ENCODE results near the gene LEFTY2. TPM values are rescaled to one million over a fixed set of nuclear protein-coding genes. Genes with fewer than 3 reads are reported as not detected.

LEFTY2 gene
- total and polyA plus RNA-seq, 10 of the 15 experiments (the other 5 are each of a cell fraction or from before 2014, with no cell fraction given), result not detected

DNA sequence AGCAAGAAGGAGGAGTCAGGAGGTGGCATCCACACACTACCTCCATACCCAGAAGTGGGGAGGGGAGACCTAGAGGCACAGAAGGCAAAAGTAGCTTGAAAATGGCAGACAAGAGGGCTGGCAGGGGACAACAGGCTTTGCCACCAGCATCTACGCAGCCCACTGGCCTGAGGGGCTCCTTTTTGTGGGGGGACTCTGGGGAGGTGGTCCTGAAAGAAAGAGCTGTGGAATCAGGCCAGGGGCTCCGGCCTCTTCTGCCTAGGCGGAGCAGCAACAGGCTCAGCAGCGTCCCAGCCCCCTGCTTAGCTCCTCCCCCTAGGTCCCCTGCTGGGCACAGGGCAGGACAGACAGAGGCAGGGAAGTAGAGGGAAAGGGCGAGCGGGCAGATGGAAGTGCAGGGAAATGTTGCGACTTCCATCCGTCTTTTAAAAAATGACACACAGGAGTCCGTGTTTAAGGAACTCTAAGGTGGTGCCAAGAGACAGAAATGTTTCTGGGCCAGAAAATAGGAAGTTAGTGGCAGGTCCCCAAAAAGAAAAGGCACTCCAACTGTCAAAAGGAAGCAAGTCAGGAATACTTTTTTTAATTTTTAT, 10.0 kb upstream of the LEFTY2 start (continued):
- TF ChIP-seq, protein P1, sequence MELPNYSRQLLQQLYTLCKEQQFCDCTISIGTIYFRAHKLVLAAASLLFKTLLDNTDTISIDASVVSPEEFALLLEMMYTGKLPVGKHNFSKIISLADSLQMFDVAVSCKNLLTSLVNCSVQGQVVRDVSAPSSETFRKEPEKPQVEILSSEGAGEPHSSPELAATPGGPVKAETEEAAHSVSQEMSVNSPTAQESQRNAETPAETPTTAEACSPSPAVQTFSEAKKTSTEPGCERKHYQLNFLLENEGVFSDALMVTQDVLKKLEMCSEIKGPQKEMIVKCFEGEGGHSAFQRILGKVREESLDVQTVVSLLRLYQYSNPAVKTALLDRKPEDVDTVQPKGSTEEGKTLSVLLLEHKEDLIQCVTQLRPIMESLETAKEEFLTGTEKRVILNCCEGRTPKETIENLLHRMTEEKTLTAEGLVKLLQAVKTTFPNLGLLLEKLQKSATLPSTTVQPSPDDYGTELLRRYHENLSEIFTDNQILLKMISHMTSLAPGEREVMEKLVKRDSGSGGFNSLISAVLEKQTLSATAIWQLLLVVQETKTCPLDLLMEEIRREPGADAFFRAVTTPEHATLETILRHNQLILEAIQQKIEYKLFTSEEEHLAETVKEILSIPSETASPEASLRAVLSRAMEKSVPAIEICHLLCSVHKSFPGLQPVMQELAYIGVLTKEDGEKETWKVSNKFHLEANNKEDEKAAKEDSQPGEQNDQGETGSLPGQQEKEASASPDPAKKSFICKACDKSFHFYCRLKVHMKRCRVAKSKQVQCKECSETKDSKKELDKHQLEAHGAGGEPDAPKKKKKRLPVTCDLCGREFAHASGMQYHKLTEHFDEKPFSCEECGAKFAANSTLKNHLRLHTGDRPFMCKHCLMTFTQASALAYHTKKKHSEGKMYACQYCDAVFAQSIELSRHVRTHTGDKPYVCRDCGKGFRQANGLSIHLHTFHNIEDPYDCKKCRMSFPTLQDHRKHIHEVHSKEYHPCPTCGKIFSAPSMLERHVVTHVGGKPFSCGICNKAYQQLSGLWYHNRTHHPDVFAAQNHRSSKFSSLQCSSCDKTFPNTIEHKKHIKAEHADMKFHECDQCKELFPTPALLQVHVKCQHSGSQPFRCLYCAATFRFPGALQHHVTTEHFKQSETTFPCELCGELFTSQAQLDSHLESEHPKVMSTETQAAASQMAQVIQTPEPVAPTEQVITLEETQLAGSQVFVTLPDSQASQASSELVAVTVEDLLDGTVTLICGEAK (IDR thresholded peaks at IDR 0.05; ENCODE audit: borderline replicate concordance), result no peak

GRCh38 chr1:225949041-225949440, 8.0 kb upstream of the LEFTY2 start:
- Histone ChIP-seq H3K4me3 (no peak overlapping the region), H3K4me1 (ENCODE audit: control insufficient read depth, insufficient read depth, low read length) (peaks cover 8% of the 10 kb centered on the region; the same call in 1 of the 2 replicates), H2AFZ (ENCODE audit: control insufficient read depth, low read depth, low read length) (no peak overlapping the region), H3K36me3 (ENCODE audit: control insufficient read depth in 2 of 2, insufficient read depth in 2 of 2, low read length in 1 of 2) (no peaks in the 10 kb centered on the region), H3K27me3 (replicated peaks in 1 of 2; ENCODE audit: control insufficient read depth in 2 of 2, insufficient read depth in 2 of 2, low read length in 1 of 2) (peaks cover 0 to 2% of the 10 kb centered on the region in 2 experiments; a peak in 2 of 4 replicates), H3K9me3 (replicated peaks; ENCODE audit: control insufficient read depth, insufficient read depth, low read length) (no peaks in the 10 kb centered on the region), H3K9ac (ENCODE audit: control insufficient read depth, insufficient read depth, low read length) (no peak overlapping the region), H4K20me1 (ENCODE audit: control insufficient read depth, insufficient read depth) (no peaks in the 10 kb centered on the region), H3K27ac (ENCODE audit: control insufficient read depth, insufficient read depth) (no peak overlapping the region), H3K79me2 (ENCODE audit: control insufficient read depth, insufficient read depth, low read length) (no peaks in the 10 kb centered on the region), H3K4me2 (ENCODE audit: control insufficient read depth, insufficient read depth) (no peak overlapping the region)
- no TSS peak for BruUV-seq (replicated peaks)
- intact Hi-C loops (cut with micrococcal nuclease; ENCODE audit: unreplicated experiment), result no loop called here
- DNase-seq (ENCODE audit: low read depth, low spot score) (no peak), FAIRE-seq (no peak), ATAC-seq (no peak)
- ChIA-PET RAD21 (ENCODE audit: unreplicated experiment) (no interaction called here), POLR2A (no interaction called here), SMC1A (ENCODE audit: uncharacterized antibody, unreplicated experiment) (no interaction called here), CTCF (no interaction called here)
- no peak for TF ChIP-seq IKZF2 (IDR thresholded peaks at IDR 0.05)
- in situ Hi-C loops (cut with MboI), result no loop called here
- WGBS (ENCODE audit: insufficient coverage, insufficient replicate concordance, low lambda C conversion rate, missing lambda C conversion rate), result 33% methylated on average over 6 of the region's 6 CpGs
